GM19455 (cell line): ENCODE data around the gene RFX6.
A peak's percentile ranks its signal among the peaks of the same experiment; 100 is the strongest.
"Not testable (repeated sequence)": the region's sequence is repeated elsewhere in the genome, so short reads cannot be mapped to it uniquely, and the experiment has no call there.

Experiments used
- ATAC-seq: cut with Tn5 transposase; IDR thresholded peaks from one replicate; pipeline ENCODE4 v1.9.1; 2021; ENCODE audit not compliant: unreplicated experiment

Gene RFX6

GRCh38 chr6:116876635-116877611, at the start of gene RFX6:
Gene RFX6 (plus strand): TSS chr6:116877242. CDS start chr6:116877276, 34 bp downstream.
- no peak for ATAC-seq

- no peak for ATAC-seq
Measured at GRCh38 chr6:116827561-116828240, 49.3 kb upstream of the RFX6 start.

- ATAC-seq, result no peak
Measured at GRCh38 chr6:116828983-116829382, 48.1 kb upstream of the RFX6 start, which contains the start of gene GPRC6A. Gene GPRC6A (minus strand): TSS chr6:116829083. CDS start chr6:116829013, 70 bp downstream.

GRCh38 chr6:116834526-116834925, 42.5 kb upstream of the RFX6 start:
- not testable (repeated sequence) for ATAC-seq

GRCh38 chr6:116836606-116837342, 40.3 kb upstream of the RFX6 start:
- no peak for ATAC-seq

- no peak for ATAC-seq
Measured at GRCh38 chr6:116840091-116840490, 37.0 kb upstream of the RFX6 start.

- no peak for ATAC-seq
Measured at GRCh38 chr6:116842459-116842858, 34.6 kb upstream of the RFX6 start.

GRCh38 chr6:116847227-116847626, 29.8 kb upstream of the RFX6 start:
- peak; percentile 63 for ATAC-seq

GRCh38 chr6:116858060-116858459, 19.0 kb upstream of the RFX6 start:
- no peak for ATAC-seq

- no peak for ATAC-seq
Measured at GRCh38 chr6:116859264-116859663, 17.8 kb upstream of the RFX6 start.

- no peak for ATAC-seq
Measured at GRCh38 chr6:116866281-116866871, 10.7 kb upstream of the RFX6 start.

- ATAC-seq, result no peak
Measured at GRCh38 chr6:116872771-116873170, 4.3 kb upstream of the RFX6 start.

- ATAC-seq, result no peak
Measured at GRCh38 chr6:116876107-116876506, 935 bp upstream of the RFX6 start.

- ATAC-seq, result no peak
Measured at GRCh38 chr6:116877743-116878142, 701 bp downstream of the RFX6 start.

GRCh38 chr6:116881236-116881635, 4.2 kb downstream of the RFX6 start:
- ATAC-seq, result no peak

GRCh38 chr6:116883005-116883404, 6.0 kb downstream of the RFX6 start:
- ATAC-seq, result no peak

- ATAC-seq, result no peak
Measured at GRCh38 chr6:116884530-116884929, 7.5 kb downstream of the RFX6 start.

GRCh38 chr6:116887168-116887567, 10.1 kb downstream of the RFX6 start:
- no peak for ATAC-seq

GRCh38 chr6:116887894-116888293, 10.9 kb downstream of the RFX6 start:
- ATAC-seq, result no peak

GRCh38 chr6:116888732-116889360, 11.8 kb downstream of the RFX6 start:
- no peak for ATAC-seq
